CD4-positive, alpha-beta memory T cell (primary cell): ENCODE results near the gene CEP72. TPM values are rescaled to one million over a fixed set of nuclear protein-coding genes. Genes with fewer than 3 reads are reported as not detected.
"Not testable (repeated sequence)": the region's sequence is repeated elsewhere in the genome, so short reads cannot be mapped to it uniquely, and the experiment has no call there.

Experiments
- CTCF ChIA-PET: fragments of 350-600 bp; sonication (Branson Sonifier 250); formaldehyde crosslinking; loops from one replicate; lab custom pipeline; 2021; ENCODE audit warnings: inconsistent platforms; ENCODE audit not compliant: partially characterized antibody; lab: Charles Lee
- POLR2A ChIA-PET: fragments of 350-600 bp; sonication (Branson Sonifier 250); formaldehyde crosslinking; loops from one replicate; lab custom pipeline; 2021; ENCODE audit not compliant: partially characterized antibody; lab: Charles Lee
- DNase-seq, 5 donors: peaks; one replicate each; pipeline versions ENCODE4 v3.0.0 to v3.0.0-alpha.2; 2020 to 2022; ENCODE audit warnings: mixed read lengths in 1 of 5
- H3K27ac ChIP-seq: one replicate; pipeline ENCODE4 v1.7.0; 2013; ENCODE audit warnings: low read depth, low read length
- H3K27me3 ChIP-seq: 2 replicates; pipeline ENCODE4 v1.7.0; 2013; ENCODE audit warnings: mild to moderate bottlenecking, low read length, moderate library complexity; ENCODE audit not compliant: insufficient read depth
- H3K36me3 ChIP-seq: 2 replicates; pipeline ENCODE4 v1.7.0; 2013; ENCODE audit warnings: mild to moderate bottlenecking, low read length, moderate library complexity; ENCODE audit not compliant: insufficient read depth
- H3K4me1 ChIP-seq: 2 replicates; pipeline ENCODE4 v1.7.0; 2013; ENCODE audit warnings: mild to moderate bottlenecking, low read length, moderate library complexity; ENCODE audit not compliant: insufficient read depth
- H3K4me3 ChIP-seq, 2 donors: one replicate each; pipeline ENCODE4 v1.7.0; 2013; ENCODE audit warnings: low read length in 2 of 2, mild to moderate bottlenecking in 1 of 2
- H3K9me3 ChIP-seq, 2 donors: one replicate each; pipeline ENCODE4 v1.7.0; 2013; ENCODE audit warnings: low read length in 2 of 2, control low read depth in 1 of 2; ENCODE audit not compliant: control insufficient read depth in 1 of 2
- H3K27ac Mint-ChIP-seq, 7 donors: one replicate each; pipeline ENCODE4 v1.8.0; 2020 to 2021; ENCODE audit warnings: mixed read lengths in 7 of 7, mild to moderate bottlenecking in 6 of 7, inconsistent platforms in 3 of 7, moderate library complexity in 3 of 7
- H3K27me3 Mint-ChIP-seq, 2 donors: one replicate each; pipeline ENCODE4 v1.8.0; 2020 to 2021; ENCODE audit warnings: mixed read lengths in 2 of 2
- H3K36me3 Mint-ChIP-seq, 2 donors: one replicate each; pipeline ENCODE4 v1.8.0; 2020 to 2021; ENCODE audit warnings: mixed read lengths in 2 of 2, inconsistent platforms in 1 of 2, mild to moderate bottlenecking in 1 of 2
- H3K4me1 Mint-ChIP-seq, 4 donors: one replicate each; pipeline ENCODE4 v1.8.0; 2020 to 2021; ENCODE audit warnings: mixed read lengths in 4 of 4, mild to moderate bottlenecking in 1 of 4
- H3K4me3 Mint-ChIP-seq, 8 donors: one replicate each; pipeline ENCODE4 v1.8.0; 2020 to 2021; ENCODE audit warnings: mixed read lengths in 8 of 8, mild to moderate bottlenecking in 7 of 8, moderate library complexity in 6 of 8, inconsistent platforms in 3 of 8
- H3K9me3 Mint-ChIP-seq, 8 donors: one replicate each; pipeline ENCODE4 v1.8.0; 2020 to 2021; ENCODE audit warnings: mixed read lengths in 8 of 8, mild to moderate bottlenecking in 5 of 8, inconsistent platforms in 3 of 8, moderate library complexity in 1 of 8
- intact Hi-C: fragments of 100-400 bp; cut with micrococcal nuclease; formaldehyde crosslinking; loops from one replicate; pipeline ENCODE4 v1.15.1; 2023
- polyA plus RNA-seq, 2 donors: library from polyadenylated mRNA; unstranded; fragments of 300-500 nt; fragmentation: Illumina TruSeq; gene quantifications; one replicate each; pipeline ENCODE4 v1.2.3, GENCODE V29; 2021
- total RNA-seq, 2 experiments: library from RNA; stranded (reverse); gene quantifications; one replicate each; pipeline ENCODE4 v1.2.3, GENCODE V29; 2021

Gene CEP72
- total and polyA plus RNA-seq, 4 experiments from 2014 or later, result 2.5 to 28.0 (median 16.2) TPM

DNA sequence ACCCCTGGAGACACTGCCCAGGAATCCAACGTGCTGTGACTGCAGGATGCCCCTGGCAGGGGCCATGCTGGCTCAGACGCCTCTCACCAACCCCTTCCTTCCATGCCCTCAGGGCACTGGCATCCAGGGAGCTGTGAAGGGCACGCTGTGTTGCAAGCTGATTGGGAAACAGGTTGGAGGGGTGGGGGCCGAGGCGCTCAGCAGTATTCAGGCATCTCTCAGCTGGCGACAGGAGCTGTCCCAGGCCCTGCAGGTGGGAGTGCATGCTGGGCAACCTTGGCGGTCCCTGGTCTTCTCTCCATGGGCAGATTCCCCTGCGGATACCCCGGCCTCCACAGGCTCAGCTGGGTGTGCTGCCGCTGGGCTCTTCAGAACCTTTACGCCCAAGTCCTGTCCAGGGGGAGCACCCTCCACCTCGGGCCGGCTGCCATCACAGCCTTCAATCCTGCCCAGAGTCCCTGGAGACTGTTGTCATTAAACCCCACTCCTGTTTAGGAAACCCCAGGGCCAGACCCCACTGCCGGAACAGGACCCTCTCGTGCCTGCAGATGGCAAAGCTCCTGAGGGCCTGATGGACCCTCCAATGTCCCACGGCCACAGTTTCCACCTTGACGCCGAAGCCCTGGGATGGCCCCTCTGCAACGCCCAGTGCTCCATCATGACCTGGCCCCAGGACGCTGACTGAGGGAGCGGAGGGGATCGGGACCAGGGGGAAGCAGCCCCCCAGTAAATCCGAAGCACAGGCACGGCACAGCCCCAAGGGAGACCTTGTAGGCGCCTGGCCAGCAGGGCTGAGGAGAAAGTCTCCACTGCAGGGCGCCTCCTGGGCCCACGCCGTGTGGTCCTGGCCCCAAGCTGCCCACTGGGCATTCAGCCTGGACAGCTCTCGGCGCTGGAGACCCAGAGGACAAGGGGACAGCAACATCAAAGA lies 71.7 kb downstream of the CEP72 start:
- intact Hi-C loops, result no loop called here
- peak in 1 of 5 donors; percentile 31 for DNase-seq
- Mint-ChIP-seq H3K4me1 (no peaks in the 10 kb centered on the region), H3K27ac (no peak overlapping the region), H3K4me3 (no peak overlapping the region), H3K9me3 (no peaks in the 10 kb centered on the region), H3K27me3 (no peaks in the 10 kb centered on the region), H3K36me3 (no peaks in the 10 kb centered on the region)
- H3K36me3 ChIP-seq, result no peaks in the 10 kb centered on the region
- H3K9me3 ChIP-seq, result no peaks in the 10 kb centered on the region
- H3K27me3 ChIP-seq, result no peaks in the 10 kb centered on the region
- H3K4me1 ChIP-seq, result no peaks in the 10 kb centered on the region
- CTCF ChIA-PET, result no interaction called here
- POLR2A ChIA-PET, result no interaction called here
- H3K27ac ChIP-seq, result no peak overlapping the region
- no peak overlapping the region for H3K4me3 ChIP-seq

DNA sequence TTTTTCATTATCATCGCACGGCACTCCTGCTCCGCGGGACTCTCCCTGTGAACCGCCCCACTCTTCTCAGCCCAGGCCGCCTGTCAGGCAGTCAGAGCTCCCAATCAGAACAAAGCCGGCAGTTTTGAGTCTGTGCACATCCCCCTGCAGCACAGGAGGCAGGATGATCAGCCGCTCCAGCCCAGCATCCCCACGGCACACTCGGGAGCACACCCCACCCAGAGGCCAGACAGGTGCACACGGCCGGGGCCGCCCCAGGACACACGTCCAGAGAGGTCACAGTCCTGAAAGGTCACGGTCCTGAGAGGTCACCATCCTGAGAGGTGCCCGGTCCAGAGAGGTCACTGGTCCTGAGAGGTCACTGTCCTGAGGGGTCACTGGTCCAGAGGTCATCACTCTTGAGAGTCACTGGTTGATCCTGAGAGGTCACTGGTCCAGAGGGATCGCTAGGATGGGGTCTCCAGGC lies 72.6 kb downstream of the CEP72 start:
- ChIA-PET CTCF (no interaction called here), POLR2A (no interaction called here)
- H3K4me3 Mint-ChIP-seq, result no peak overlapping the region
- H3K4me1 Mint-ChIP-seq, result no peaks in the 10 kb centered on the region
- DNase-seq, result peak in 1 of 5 donors; percentile 14
- Histone ChIP-seq H3K36me3 (no peaks in the 10 kb centered on the region), H3K9me3 (no peaks in the 10 kb centered on the region), H3K27me3 (no peaks in the 10 kb centered on the region), H3K27ac (no peak overlapping the region), H3K4me1 (no peaks in the 10 kb centered on the region), H3K4me3 (no peak overlapping the region)
- intact Hi-C loops, result no loop called here
- no peaks in the 10 kb centered on the region for H3K36me3 Mint-ChIP-seq
- no peaks in the 10 kb centered on the region for H3K27me3 Mint-ChIP-seq
- H3K27ac Mint-ChIP-seq, result no peak overlapping the region
- no peaks in the 10 kb centered on the region for H3K9me3 Mint-ChIP-seq

GRCh38 chr5:685262-686171 lies 73.4 kb downstream of the CEP72 start:
- no peaks in the 10 kb centered on the region for H3K36me3 ChIP-seq
- no peak overlapping the region for H3K4me3 ChIP-seq
- no peaks in the 10 kb centered on the region for H3K36me3 Mint-ChIP-seq
- H3K9me3 Mint-ChIP-seq, result no peaks in the 10 kb centered on the region
- H3K27ac ChIP-seq, result no peak overlapping the region
- no peak overlapping the region for H3K4me3 Mint-ChIP-seq
- POLR2A ChIA-PET, result no interaction called here
- peak overlapping the region in 1 of 7 donors; percentile 22 for H3K27ac Mint-ChIP-seq
- H3K9me3 ChIP-seq, result no peaks in the 10 kb centered on the region
- no peaks in the 10 kb centered on the region for H3K4me1 ChIP-seq
- CTCF ChIA-PET, result no interaction called here
- H3K27me3 ChIP-seq, result no peaks in the 10 kb centered on the region
- H3K4me1 Mint-ChIP-seq, result no peaks in the 10 kb centered on the region
- H3K27me3 Mint-ChIP-seq, result no peaks in the 10 kb centered on the region
- DNase-seq, result peak in 1 of 5 donors; percentile 33
- intact Hi-C loops, result no loop called here

DNA sequence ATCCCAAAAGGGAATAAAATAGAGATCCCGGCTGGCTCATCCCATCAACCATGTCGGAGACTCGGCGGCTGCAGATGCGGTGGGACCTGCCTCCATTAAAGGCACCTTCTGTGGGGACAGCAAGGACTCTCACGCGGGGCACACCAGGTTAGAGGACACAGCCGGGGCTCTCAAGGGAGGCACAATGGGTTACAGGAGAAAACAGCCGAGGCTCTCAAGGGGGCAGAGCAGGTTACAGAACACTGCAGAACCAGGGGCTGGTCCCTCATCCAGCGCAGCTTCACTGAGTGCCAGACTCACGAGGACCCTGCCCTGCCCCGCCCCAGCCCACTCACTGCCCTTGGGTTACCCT lies 74.0 kb downstream of the CEP72 start:
- intact Hi-C loops, H3K9me3 ChIP-seq, DNase-seq, POLR2A ChIA-PET, H3K4me3 Mint-ChIP-seq, H3K9me3 Mint-ChIP-seq, H3K36me3 Mint-ChIP-seq, H3K27me3 ChIP-seq, H3K4me1 ChIP-seq, H3K4me3 ChIP-seq, H3K27me3 Mint-ChIP-seq, CTCF ChIA-PET, H3K4me1 Mint-ChIP-seq, H3K36me3 ChIP-seq, H3K27ac ChIP-seq: not testable (repeated sequence)
- H3K27ac Mint-ChIP-seq, result peak overlapping the region in 1 of 7 donors; percentile 22

DNA sequence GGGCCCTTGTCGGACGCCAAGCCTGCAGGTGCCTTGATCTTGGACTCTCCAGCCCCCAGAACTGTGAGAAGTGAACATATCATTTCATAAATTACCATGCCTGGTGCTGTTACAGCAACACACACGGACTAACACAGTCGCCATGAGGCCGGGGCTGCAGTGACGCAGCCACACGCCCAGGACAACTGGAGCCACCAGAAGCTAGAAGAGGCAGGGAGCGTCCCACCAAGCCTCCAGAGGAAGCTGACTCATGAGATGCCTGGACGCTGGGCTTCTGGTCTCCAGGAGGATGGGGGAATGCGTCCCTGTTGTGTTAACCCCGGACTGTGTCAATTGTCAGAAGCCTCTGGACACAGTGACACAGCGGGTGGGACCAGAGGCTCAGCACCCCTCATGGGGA lies 74.8 kb downstream of the CEP72 start:
- H3K4me3 Mint-ChIP-seq, H3K9me3 ChIP-seq, CTCF ChIA-PET, H3K9me3 Mint-ChIP-seq, H3K36me3 ChIP-seq, H3K4me1 ChIP-seq, H3K4me1 Mint-ChIP-seq, H3K4me3 ChIP-seq, POLR2A ChIA-PET, H3K27ac Mint-ChIP-seq, H3K36me3 Mint-ChIP-seq, H3K27me3 ChIP-seq, H3K27ac ChIP-seq, H3K27me3 Mint-ChIP-seq, DNase-seq, intact Hi-C loops: not testable (repeated sequence)

- POLR2A ChIA-PET, H3K9me3 ChIP-seq, CTCF ChIA-PET, H3K4me3 ChIP-seq, H3K4me1 ChIP-seq, H3K27ac Mint-ChIP-seq, H3K27me3 Mint-ChIP-seq, H3K27me3 ChIP-seq, intact Hi-C loops, H3K27ac ChIP-seq, H3K4me3 Mint-ChIP-seq, H3K36me3 Mint-ChIP-seq, H3K9me3 Mint-ChIP-seq, H3K4me1 Mint-ChIP-seq, H3K36me3 ChIP-seq: not testable (repeated sequence)
- DNase-seq, result peak in 1 of 5 donors; percentile 25
Measured at GRCh38 chr5:688348-689010, 76.3 kb downstream of the CEP72 start.

- CTCF ChIA-PET, H3K27ac ChIP-seq, H3K9me3 ChIP-seq, H3K4me3 ChIP-seq, H3K27ac Mint-ChIP-seq, H3K36me3 Mint-ChIP-seq, H3K36me3 ChIP-seq, H3K27me3 ChIP-seq, H3K4me3 Mint-ChIP-seq, H3K4me1 Mint-ChIP-seq, H3K9me3 Mint-ChIP-seq, H3K4me1 ChIP-seq, POLR2A ChIA-PET, intact Hi-C loops, H3K27me3 Mint-ChIP-seq, DNase-seq: not testable (repeated sequence)
Measured at GRCh38 chr5:690293-690692, 78.2 kb downstream of the CEP72 start.
